Fibroblast of skin of left biceps (primary cell): ENCODE results near the gene PVRIG.
"Not testable (repeated sequence)": the region's sequence is repeated elsewhere in the genome, so short reads cannot be mapped to it uniquely, and the experiment has no call there.

Experiments
- DNase-seq, 2 experiments: peaks; one replicate each; pipeline ENCODE4 v3.0.0-alpha.2; 2013; ENCODE audit warnings: low read depth in 2 of 2

The PVRIG gene

GRCh38 chr7:100219801-100220585 lies at the start of gene PVRIG:
Gene PVRIG, plus strand, starts transcription at chr7:100219949. Its CDS starts 22 bp downstream, at chr7:100219971.
- DNase-seq: not testable (repeated sequence)

- DNase-seq: no peak
Observed at GRCh38 chr7:100170101-100170897, 49.5 kb upstream of the PVRIG start.

DNA sequence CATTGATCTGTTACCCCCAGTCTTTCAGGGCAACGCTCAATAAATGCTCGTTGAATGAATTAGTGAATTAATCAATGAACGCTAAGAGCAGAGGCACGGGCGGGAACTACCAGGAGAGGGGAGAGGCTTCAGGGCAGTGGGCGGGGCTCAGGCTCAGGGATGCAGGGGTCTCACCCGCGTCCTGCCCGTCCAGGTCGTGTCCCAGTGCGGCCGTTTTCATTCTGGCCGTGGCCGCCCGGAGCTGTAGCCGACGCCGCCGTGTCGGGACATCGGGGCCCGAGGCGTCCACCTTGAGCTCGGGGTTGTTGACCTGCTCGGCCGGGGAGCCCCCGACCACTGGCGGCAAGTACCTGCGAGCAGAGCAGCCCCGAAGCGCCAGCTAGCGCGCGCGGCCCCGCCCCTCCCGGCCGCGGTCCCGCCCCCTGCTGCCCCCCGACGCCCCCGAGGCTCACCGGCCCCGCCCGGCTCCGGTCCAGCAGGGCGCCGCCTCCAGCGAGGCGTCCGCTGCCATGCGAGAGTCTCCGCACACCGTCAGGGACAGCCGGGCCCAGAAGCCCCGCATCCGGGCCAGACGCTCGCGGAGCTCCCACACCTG lies 48.6 kb upstream of the PVRIG start:
- DNase-seq: no peak

- no peak for DNase-seq
Observed at GRCh38 chr7:100171840-100172239, 47.9 kb upstream of the PVRIG start.

DNA sequence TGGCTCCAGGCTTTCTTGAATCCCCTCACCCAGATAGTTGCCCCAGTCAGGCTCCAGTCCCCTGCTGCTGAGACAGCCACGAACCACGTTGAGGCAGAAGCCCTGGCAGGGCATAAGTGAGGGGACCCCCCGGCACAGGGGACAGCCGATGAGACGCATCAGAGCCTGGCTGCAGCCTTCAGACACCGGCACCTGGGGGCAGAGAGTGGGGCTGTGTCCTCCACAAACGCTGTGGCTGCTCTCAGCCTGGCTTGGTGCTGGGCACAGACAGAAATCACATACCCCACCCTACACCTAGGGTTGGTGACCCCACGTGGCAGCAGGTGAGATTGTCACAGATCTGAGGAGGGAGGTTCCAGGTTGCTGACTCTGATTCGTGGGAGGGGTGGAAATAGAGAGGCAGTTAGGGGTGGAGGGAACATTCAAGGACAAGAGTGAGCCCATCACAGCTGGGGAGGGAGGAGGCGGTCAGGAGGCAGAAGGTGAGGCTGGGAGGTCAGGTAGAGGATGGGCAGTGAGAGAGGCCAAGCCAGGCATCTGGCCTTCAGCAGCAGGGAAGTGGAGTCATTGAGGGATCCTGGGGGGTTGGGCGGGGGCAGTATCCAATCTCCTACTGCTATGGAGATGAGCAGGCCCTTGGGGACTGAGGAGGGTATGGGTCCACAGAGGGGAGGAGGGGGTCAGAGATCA lies 45.8 kb upstream of the PVRIG start:
- no peak for DNase-seq

GRCh38 chr7:100174582-100174981 lies 45.2 kb upstream of the PVRIG start:
- no peak for DNase-seq

- no peak for DNase-seq
Observed at GRCh38 chr7:100175296-100175935, 44.3 kb upstream of the PVRIG start.

DNA sequence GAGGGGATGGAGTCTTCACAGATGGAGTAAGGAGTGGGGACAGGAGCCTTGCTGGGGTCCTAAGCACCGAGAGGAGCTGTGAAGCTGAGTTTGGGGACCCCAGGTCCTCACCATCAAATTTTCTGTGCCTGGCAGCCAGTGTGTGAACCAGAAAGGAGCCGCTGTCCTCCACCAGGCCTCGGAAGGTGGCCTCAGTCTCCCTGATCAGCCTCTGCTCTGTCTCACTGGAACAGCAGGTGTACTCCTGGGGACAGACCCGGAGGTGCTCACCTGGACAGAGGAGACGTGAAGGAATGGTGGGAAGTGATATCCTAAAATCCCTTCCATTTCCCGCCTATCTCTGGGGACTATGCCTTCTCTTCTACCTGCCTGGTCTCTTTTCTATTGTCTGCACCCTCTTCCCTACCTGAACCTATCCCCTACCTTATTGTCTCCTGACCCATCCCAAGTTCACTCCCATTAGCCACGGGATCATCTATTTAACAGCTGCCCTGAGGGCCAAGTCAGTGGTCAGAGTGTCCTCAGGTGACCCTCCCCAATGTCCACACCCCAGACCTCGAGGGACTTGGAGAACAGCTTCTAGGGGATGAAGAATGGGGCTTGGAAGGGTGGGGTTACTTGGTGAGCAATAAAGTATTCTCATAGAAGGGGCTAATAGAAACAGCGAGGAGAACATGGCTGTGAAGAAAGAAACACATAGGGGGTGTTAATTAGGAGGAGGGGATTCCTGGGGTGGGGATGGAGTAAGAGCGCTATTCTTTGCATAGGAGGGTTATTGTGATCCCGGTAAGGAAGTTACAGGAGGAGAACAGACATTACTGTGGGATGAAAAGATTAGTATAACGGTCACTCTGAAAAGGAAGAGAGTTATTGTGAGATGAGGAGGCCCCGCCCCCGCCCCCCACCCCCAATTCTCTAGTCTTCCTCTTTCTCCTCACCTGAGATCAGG lies 43.4 kb upstream of the PVRIG start:
- DNase-seq: no peak

- peak; percentile 94 to 95 for DNase-seq
Observed at GRCh38 chr7:100177045-100178001, 42.4 kb upstream of the PVRIG start, which contains the start of the genes GPC2 and STAG3. Gene GPC2, minus strand, starts transcription at chr7:100177381. Its CDS starts 182 bp downstream, at chr7:100177199. Gene STAG3, plus strand, starts transcription at chr7:100177918. Its CDS starts 2,639 bp downstream, at chr7:100180557.

DNA sequence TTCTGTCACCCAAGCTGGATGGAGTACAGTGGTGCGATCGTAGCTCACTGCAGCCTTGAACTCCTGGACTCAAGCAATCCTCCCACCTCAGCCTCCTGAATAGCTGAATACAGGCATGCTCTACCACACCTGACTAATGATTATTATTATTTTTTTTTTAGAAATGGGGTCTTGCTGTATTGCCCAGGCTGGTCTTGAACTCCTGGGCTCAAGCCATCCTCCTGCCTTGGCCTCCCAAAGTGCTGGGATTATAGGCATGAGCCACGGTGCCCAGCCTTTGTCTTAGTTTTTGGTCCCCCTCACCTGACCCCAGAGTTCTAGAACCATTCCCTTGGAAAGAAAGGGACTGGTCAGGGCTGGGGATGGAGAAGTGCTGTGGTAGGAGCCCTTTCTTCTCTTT lies 39.7 kb upstream of the PVRIG start:
- not testable (repeated sequence) for DNase-seq

DNA sequence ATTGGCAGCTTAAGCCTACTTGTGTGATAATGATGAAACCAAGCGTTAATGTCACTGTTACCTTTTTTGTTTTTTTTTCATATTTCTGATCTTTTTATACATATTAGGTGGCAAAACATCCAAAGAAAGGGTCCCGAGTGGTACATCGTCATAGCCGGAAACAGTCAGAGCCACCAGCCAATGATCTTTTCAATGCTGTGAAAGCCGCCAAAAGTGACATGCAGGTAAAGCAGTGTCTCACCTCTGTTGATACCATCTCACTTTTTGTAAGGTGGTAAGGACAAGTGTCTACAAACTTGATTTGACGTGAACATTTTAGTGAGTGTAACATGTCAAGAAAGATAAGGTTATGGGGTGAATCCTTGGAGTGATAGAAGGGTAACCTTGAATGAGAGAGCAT lies 37.1 kb upstream of the PVRIG start:
- not testable (repeated sequence) for DNase-seq

DNA sequence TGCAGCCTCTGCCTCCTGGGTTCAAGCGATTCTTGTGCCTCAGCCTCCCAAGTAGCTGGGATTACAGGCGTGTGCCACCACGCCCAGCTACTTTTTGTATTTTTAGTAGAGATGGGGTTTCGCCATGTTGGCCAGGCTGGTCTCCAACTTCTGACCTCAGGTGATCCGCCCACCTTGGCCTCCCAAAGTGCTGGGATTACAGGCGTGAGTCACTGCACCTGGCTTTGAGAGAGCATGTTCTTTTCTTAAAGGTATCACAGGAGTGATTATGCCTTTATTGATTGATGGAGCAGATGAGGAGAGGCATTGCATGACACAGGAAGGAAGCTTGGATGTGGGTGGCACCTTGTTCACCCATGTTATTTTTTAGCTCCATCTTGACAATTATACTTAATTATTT lies 36.7 kb upstream of the PVRIG start:
- DNase-seq: not testable (repeated sequence)

GRCh38 chr7:100185726-100186125 lies 34.0 kb upstream of the PVRIG start:
- DNase-seq: no peak

- DNase-seq: no peak
Observed at GRCh38 chr7:100189061-100189460, 30.7 kb upstream of the PVRIG start.

DNA sequence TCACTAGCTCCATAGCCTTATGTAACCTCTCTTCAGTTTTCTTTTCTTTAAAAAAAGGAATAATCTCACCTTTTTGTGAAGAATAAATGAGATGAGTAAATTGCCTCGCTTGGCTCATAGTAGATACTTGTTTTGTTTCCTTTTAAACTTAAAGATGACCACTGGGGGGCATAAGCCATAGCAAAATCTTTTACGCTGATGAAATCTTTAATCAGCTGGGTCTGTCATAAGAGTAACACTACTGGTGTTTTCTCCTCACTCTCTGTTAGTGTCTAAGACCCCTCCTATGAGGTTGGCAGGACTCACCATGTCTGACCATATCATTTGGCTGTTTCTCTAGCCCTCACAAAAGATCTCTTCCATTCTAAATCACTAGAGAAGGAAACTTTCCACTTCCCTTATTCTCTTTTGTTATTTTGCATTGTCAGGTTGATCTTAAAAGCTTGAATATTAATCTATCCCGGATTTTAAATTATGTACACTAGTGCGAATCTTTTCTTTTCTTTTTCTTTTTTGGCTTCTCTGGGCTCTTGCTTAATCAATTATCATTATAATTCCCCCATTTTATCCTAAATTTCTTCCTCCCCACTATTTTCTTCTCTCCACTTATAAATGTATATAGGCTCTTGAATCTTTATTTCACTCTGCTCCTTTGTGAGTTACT lies 29.6 kb upstream of the PVRIG start:
- peak; percentile 21 to 31 for DNase-seq

GRCh38 chr7:100191775-100192174 lies 28.0 kb upstream of the PVRIG start:
- no peak for DNase-seq

- not testable (repeated sequence) for DNase-seq
Observed at GRCh38 chr7:100192281-100192862, 27.4 kb upstream of the PVRIG start.

DNA sequence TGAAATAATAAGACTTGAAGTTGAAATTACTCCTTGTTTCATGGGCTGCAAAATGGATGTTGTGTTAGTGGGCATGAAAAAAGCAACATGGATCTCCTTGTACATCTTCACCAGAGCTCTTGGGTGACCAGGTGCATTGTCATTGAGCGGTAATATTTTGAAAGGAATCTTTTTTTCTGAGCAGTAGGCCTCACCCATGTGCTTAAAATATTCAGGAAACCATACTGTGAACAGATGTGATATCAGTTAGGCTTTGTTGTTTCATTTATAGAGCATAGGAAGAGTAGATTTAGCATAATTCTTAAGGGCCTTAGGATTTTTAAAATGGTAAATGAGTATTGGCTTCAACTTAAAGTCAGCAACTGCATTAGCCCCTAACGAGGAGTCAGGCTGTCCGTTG lies 26.8 kb upstream of the PVRIG start:
- DNase-seq: no peak
